CD8-positive, alpha-beta memory T cell (primary cell): ENCODE data around the gene SYT9. TPM values are rescaled to one million over a fixed set of nuclear protein-coding genes. Genes with fewer than 3 reads are reported as not detected.

ENCODE experiments used
- CTCF ChIA-PET: fragments of 350-600 bp; sonication (Branson Sonifier 250); formaldehyde crosslinking; loops from one replicate; lab custom pipeline; 2021; ENCODE audit warnings: antibody characterized with exemption; lab: Charles Lee
- POLR2A ChIA-PET: fragments of 350-600 bp; sonication (Branson Sonifier 250); formaldehyde crosslinking; loops from one replicate; lab custom pipeline; 2021; ENCODE audit warnings: antibody characterized with exemption; lab: Charles Lee
- DNase-seq, 5 donors: peaks; one replicate each; pipeline versions ENCODE4 v3.0.0 to v3.0.0-alpha.2; 2020 to 2022; ENCODE audit warnings: mixed read lengths in 1 of 5
- H3K27ac ChIP-seq: one replicate; pipeline ENCODE4 v1.7.0; 2013; ENCODE audit warnings: low read depth, mild to moderate bottlenecking, low read length, moderate library complexity
- H3K27me3 ChIP-seq: 2 replicates; pipeline ENCODE4 v1.7.0; 2013; ENCODE audit warnings: low read length, mild to moderate bottlenecking; ENCODE audit not compliant: insufficient read depth, poor library complexity, severe bottlenecking
- H3K36me3 ChIP-seq: 2 replicates; pipeline ENCODE4 v1.7.0; 2013; ENCODE audit warnings: mild to moderate bottlenecking, low read length, moderate library complexity; ENCODE audit not compliant: insufficient read depth
- H3K4me1 ChIP-seq: 2 replicates; pipeline ENCODE4 v1.7.0; 2013; ENCODE audit warnings: mild to moderate bottlenecking, low read length, moderate library complexity; ENCODE audit not compliant: insufficient read depth
- H3K4me3 ChIP-seq: 2 replicates; pipeline ENCODE4 v1.7.0; 2013; ENCODE audit warnings: mild to moderate bottlenecking, low read length
- H3K9me3 ChIP-seq: 2 replicates; pipeline ENCODE4 v1.7.0; 2013; ENCODE audit warnings: mild to moderate bottlenecking, low read length
- H3K27ac Mint-ChIP-seq, 8 donors: one replicate each; pipeline ENCODE4 v1.8.0; 2020 to 2021; ENCODE audit warnings: mixed read lengths in 8 of 8, mild to moderate bottlenecking in 6 of 8, inconsistent platforms in 3 of 8, moderate library complexity in 3 of 8
- H3K27me3 Mint-ChIP-seq, 2 donors: one replicate each; pipeline ENCODE4 v1.8.0; 2020 to 2021; ENCODE audit warnings: mixed read lengths in 2 of 2, mild to moderate bottlenecking in 1 of 2, moderate library complexity in 1 of 2
- H3K36me3 Mint-ChIP-seq, 3 donors: one replicate each; pipeline ENCODE4 v1.8.0; 2020 to 2021; ENCODE audit warnings: mixed read lengths in 3 of 3, inconsistent platforms in 1 of 3, mild to moderate bottlenecking in 1 of 3
- H3K4me1 Mint-ChIP-seq, 3 donors: one replicate each; pipeline ENCODE4 v1.8.0; 2020 to 2021; ENCODE audit warnings: mixed read lengths in 3 of 3, inconsistent platforms in 1 of 3, mild to moderate bottlenecking in 1 of 3
- H3K4me3 Mint-ChIP-seq, 7 donors: one replicate each; pipeline ENCODE4 v1.8.0; 2020 to 2021; ENCODE audit warnings: mixed read lengths in 7 of 7, mild to moderate bottlenecking in 6 of 7, moderate library complexity in 4 of 7, inconsistent platforms in 2 of 7
- H3K9me3 Mint-ChIP-seq, 5 donors: one replicate each; pipeline ENCODE4 v1.8.0; 2020 to 2022; ENCODE audit warnings: mixed read lengths in 5 of 5, mild to moderate bottlenecking in 3 of 5, moderate library complexity in 2 of 5, inconsistent platforms in 1 of 5
- polyA plus RNA-seq: library from polyadenylated mRNA; unstranded; fragments of 300-500 nt; fragmentation: Illumina TruSeq; gene quantifications from one replicate; pipeline ENCODE4 v1.2.3, GENCODE V29; 2021
- total RNA-seq, 2 experiments: library from RNA; stranded (reverse); gene quantifications; one replicate each; pipeline ENCODE4 v1.2.3, GENCODE V29; 2021

The SYT9 gene
- not detected for total RNA-seq
- polyA plus RNA-seq: not detected

GRCh38 chr11:7251836-7252682 is at the start of gene SYT9:
TSS of gene SYT9 (plus strand) at chr11:7251904. CDS start at chr11:7252187, 283 bp downstream.
- peak within 1 kb of the TSS in 2 of 7 donors; percentile 9 to 46 for H3K4me3 Mint-ChIP-seq
- Histone ChIP-seq H3K27me3 (peaks cover 3% of the 10 kb centered on the region), H3K4me3 (no peak within 1 kb of the TSS), H3K4me1 (no peaks in the 10 kb centered on the region), H3K27ac (no peak within 1 kb of the TSS), H3K36me3 (no peaks in the 10 kb centered on the region), H3K9me3 (no peaks in the 10 kb centered on the region)
- peaks cover 18 to 54% of the 10 kb centered on the region in 2 donors for H3K27me3 Mint-ChIP-seq
- no peak within 1 kb of the TSS for H3K27ac Mint-ChIP-seq
- no peak for DNase-seq
- peaks cover 0 to 3% (median 3%) of the 10 kb centered on the region in 3 donors for H3K4me1 Mint-ChIP-seq
- peaks cover 0 to 3% (median 2%) of the 10 kb centered on the region in 5 donors for H3K9me3 Mint-ChIP-seq
- H3K36me3 Mint-ChIP-seq: peaks cover 0 to 2% (median 0%) of the 10 kb centered on the region in 3 donors
- CTCF ChIA-PET: no interaction called here
- POLR2A ChIA-PET: no interaction called here

GRCh38 chr11:7202412-7202811 is 49.3 kb upstream of the SYT9 start:
- no peaks in the 10 kb centered on the region for H3K27me3 ChIP-seq
- Mint-ChIP-seq H3K27me3 (peaks cover 3 to 17% of the 10 kb centered on the region in 2 donors), H3K4me3 (no peak overlapping the region), H3K9me3 (no peaks in the 10 kb centered on the region), H3K27ac (no peak overlapping the region), H3K4me1 (no peaks in the 10 kb centered on the region), H3K36me3 (no peaks in the 10 kb centered on the region)
- H3K4me1 ChIP-seq: no peaks in the 10 kb centered on the region
- H3K36me3 ChIP-seq: no peaks in the 10 kb centered on the region
- CTCF ChIA-PET: no interaction called here
- no peak overlapping the region for H3K27ac ChIP-seq
- POLR2A ChIA-PET: no interaction called here
- DNase-seq: no peak
- no peaks in the 10 kb centered on the region for H3K9me3 ChIP-seq
- no peak overlapping the region for H3K4me3 ChIP-seq

- no peaks in the 10 kb centered on the region for H3K4me1 Mint-ChIP-seq
- no peak overlapping the region for H3K27ac ChIP-seq
- peaks cover 3 to 17% of the 10 kb centered on the region in 2 donors for H3K27me3 Mint-ChIP-seq
- H3K36me3 ChIP-seq: no peaks in the 10 kb centered on the region
- H3K9me3 Mint-ChIP-seq: no peaks in the 10 kb centered on the region
- no peaks in the 10 kb centered on the region for H3K27me3 ChIP-seq
- H3K9me3 ChIP-seq: no peaks in the 10 kb centered on the region
- DNase-seq: no peak
- H3K4me3 Mint-ChIP-seq: no peak overlapping the region
- H3K4me3 ChIP-seq: no peak overlapping the region
- ChIA-PET CTCF (no interaction called here), POLR2A (no interaction called here)
- no peaks in the 10 kb centered on the region for H3K4me1 ChIP-seq
- no peak overlapping the region for H3K27ac Mint-ChIP-seq
- no peaks in the 10 kb centered on the region for H3K36me3 Mint-ChIP-seq
These were observed 46.9 kb upstream of the SYT9 start for GRCh38 chr11:7204778-7205177.

GRCh38 chr11:7208391-7208790 is 43.3 kb upstream of the SYT9 start:
- Histone ChIP-seq H3K9me3 (no peaks in the 10 kb centered on the region), H3K27ac (no peak overlapping the region), H3K4me1 (no peaks in the 10 kb centered on the region), H3K27me3 (no peaks in the 10 kb centered on the region), H3K36me3 (no peaks in the 10 kb centered on the region), H3K4me3 (no peak overlapping the region)
- ChIA-PET CTCF (no interaction called here), POLR2A (no interaction called here)
- H3K9me3 Mint-ChIP-seq: no peaks in the 10 kb centered on the region
- H3K27ac Mint-ChIP-seq: no peak overlapping the region
- no peak overlapping the region for H3K4me3 Mint-ChIP-seq
- peaks cover 3 to 17% of the 10 kb centered on the region in 2 donors for H3K27me3 Mint-ChIP-seq
- no peak for DNase-seq
- H3K36me3 Mint-ChIP-seq: no peaks in the 10 kb centered on the region
- no peaks in the 10 kb centered on the region for H3K4me1 Mint-ChIP-seq

GRCh38 chr11:7219491-7219890 is 32.2 kb upstream of the SYT9 start:
- no peaks in the 10 kb centered on the region for H3K36me3 Mint-ChIP-seq
- Histone ChIP-seq H3K27ac (no peak overlapping the region), H3K36me3 (no peaks in the 10 kb centered on the region), H3K4me1 (no peaks in the 10 kb centered on the region), H3K27me3 (no peaks in the 10 kb centered on the region), H3K4me3 (no peak overlapping the region), H3K9me3 (no peaks in the 10 kb centered on the region)
- H3K4me1 Mint-ChIP-seq: no peaks in the 10 kb centered on the region
- no peak overlapping the region for H3K4me3 Mint-ChIP-seq
- no peaks in the 10 kb centered on the region for H3K9me3 Mint-ChIP-seq
- ChIA-PET POLR2A (no interaction called here), CTCF (no interaction called here)
- DNase-seq: no peak
- peaks cover 2 to 10% of the 10 kb centered on the region in 2 donors for H3K27me3 Mint-ChIP-seq
- no peak overlapping the region for H3K27ac Mint-ChIP-seq

GRCh38 chr11:7220636-7221035 is 31.1 kb upstream of the SYT9 start:
- DNase-seq: no peak
- H3K27ac Mint-ChIP-seq: no peak overlapping the region
- no peaks in the 10 kb centered on the region for H3K4me1 ChIP-seq
- H3K4me3 Mint-ChIP-seq: no peak overlapping the region
- no peak overlapping the region for H3K27ac ChIP-seq
- H3K9me3 Mint-ChIP-seq: no peaks in the 10 kb centered on the region
- peaks cover 2 to 10% of the 10 kb centered on the region in 2 donors for H3K27me3 Mint-ChIP-seq
- ChIA-PET POLR2A (no interaction called here), CTCF (no interaction called here)
- no peak overlapping the region for H3K4me3 ChIP-seq
- no peaks in the 10 kb centered on the region for H3K4me1 Mint-ChIP-seq
- H3K27me3 ChIP-seq: no peaks in the 10 kb centered on the region
- H3K9me3 ChIP-seq: no peaks in the 10 kb centered on the region
- no peaks in the 10 kb centered on the region for H3K36me3 Mint-ChIP-seq
- no peaks in the 10 kb centered on the region for H3K36me3 ChIP-seq

- Mint-ChIP-seq H3K9me3 (no peaks in the 10 kb centered on the region), H3K4me3 (no peak overlapping the region), H3K27me3 (peaks cover 2 to 10% of the 10 kb centered on the region in 2 donors), H3K4me1 (no peaks in the 10 kb centered on the region), H3K27ac (no peak overlapping the region), H3K36me3 (no peaks in the 10 kb centered on the region)
- H3K36me3 ChIP-seq: no peaks in the 10 kb centered on the region
- no peaks in the 10 kb centered on the region for H3K27me3 ChIP-seq
- H3K9me3 ChIP-seq: no peaks in the 10 kb centered on the region
- ChIA-PET CTCF (no interaction called here), POLR2A (no interaction called here)
- no peaks in the 10 kb centered on the region for H3K4me1 ChIP-seq
- DNase-seq: no peak
- H3K27ac ChIP-seq: no peak overlapping the region
- no peak overlapping the region for H3K4me3 ChIP-seq
These were observed 29.1 kb upstream of the SYT9 start for GRCh38 chr11:7222619-7223018.

- no peak overlapping the region for H3K27ac Mint-ChIP-seq
These were observed 11.8 kb upstream of the SYT9 start for GRCh38 chr11:7239877-7240276.

More at GRCh38 chr11:7239877-7240276, 11.8 kb upstream of the SYT9 start:
- Mint-ChIP-seq H3K27me3 (peaks cover 5 to 18% of the 10 kb centered on the region in 2 donors), H3K9me3 (no peaks in the 10 kb centered on the region), H3K4me3 (no peak overlapping the region), H3K36me3 (no peaks in the 10 kb centered on the region), H3K4me1 (no peaks in the 10 kb centered on the region)
- Histone ChIP-seq H3K9me3 (no peaks in the 10 kb centered on the region), H3K27ac (no peak overlapping the region), H3K4me1 (no peaks in the 10 kb centered on the region), H3K4me3 (no peak overlapping the region), H3K27me3 (no peaks in the 10 kb centered on the region), H3K36me3 (no peaks in the 10 kb centered on the region)
- CTCF ChIA-PET: no interaction called here
- POLR2A ChIA-PET: no interaction called here
- DNase-seq: no peak
